A549 (cell line): ENCODE results near the gene MTCH2. TPM values are rescaled to one million over a fixed set of nuclear protein-coding genes. Genes with fewer than 3 reads are reported as not detected.

Experiments
- ATAC-seq, 2 experiments: fragments of 200-7000 bp in 1 of 2; fragments of >200 bp in 1 of 2; cut with Nextera tagmentation in 1 of 2; cut with Tn5 transposase in 1 of 2; 3 replicates each; pipeline versions ENCODE4 v1.8.0 to v1.9.1; 2018 to 2020; ENCODE audit warnings: mild to moderate bottlenecking in 1 of 2, moderate library complexity in 1 of 2
- CTCF ChIA-PET: fragments of 300-600 bp; sonication (Branson Sonifier 250); formaldehyde crosslinking; extraction: SDS; loops from one replicate; lab custom pipeline; 2021; ENCODE audit warnings: antibody characterized with exemption, inconsistent platforms; lab: Yijun Ruan, JAX
- POLR2A ChIA-PET: fragments of 350-600 bp; formaldehyde crosslinking; extraction: SDS; loops from one replicate; lab custom pipeline; 2021; ENCODE audit warnings: antibody characterized with exemption, inconsistent platforms; lab: Yijun Ruan, JAX
- DNase-seq, 2 experiments: peaks; one replicate each; pipeline versions ENCODE4 v3.0.0 to v3.0.0-alpha.2; 2011 to 2016; ENCODE audit warnings: low read depth in 1 of 2, low spot score in 1 of 2
- FAIRE-seq: peaks from 2 replicates; lab custom pipeline; 2011; peaks lifted over from hg19 to GRCh38; lab: Jason Lieb, UNC
- H3K27ac ChIP-seq, 2 experiments: fragments of >200 bp; sonication (Bioruptor Twin); formaldehyde crosslinking; 3 replicates each; pipeline ENCODE4 v1.5.1; 2016 to 2017
- H3K4me1 ChIP-seq: fragments of >200 bp; sonication (Bioruptor Twin); formaldehyde crosslinking; 3 replicates; pipeline ENCODE4 v1.6.1; 2016
- H3K4me2 ChIP-seq: fragments of >200 bp; sonication (Bioruptor Twin); formaldehyde crosslinking; 3 replicates; pipeline ENCODE4 v1.6.1; 2016
- H3K4me3 ChIP-seq: fragments of >200 bp; sonication (Bioruptor Twin); formaldehyde crosslinking; 3 replicates; pipeline ENCODE4 v1.5.1; 2016
- H3K9me3 ChIP-seq: fragments of >200 bp; sonication (Bioruptor Twin); formaldehyde crosslinking; 3 replicates; pipeline ENCODE4 v1.6.1; 2016
- CBX2 ChIP-seq: fragments of 200-600 bp; sonication (generic); IDR thresholded peaks from 2 replicates; pipeline ENCODE4 v1.6.1; 2016; ENCODE audit warnings: low read depth, mild to moderate bottlenecking, borderline replicate concordance
- CEBPB ChIP-seq, 2 experiments: fragments of >200 bp in 1 of 2; sonication (Bioruptor Twin) in 1 of 2; formaldehyde crosslinking in 1 of 2; IDR thresholded peaks; 2 replicates each; pipeline ENCODE4 v1.6.1; 2012 to 2016
- CHD2 ChIP-seq: fragments of 150-350 bp; IDR thresholded peaks from 2 replicates; pipeline ENCODE4 v1.6.1; 2014; ENCODE audit warnings: low read length; ENCODE audit not compliant: partially characterized antibody
- CHD4 ChIP-seq: fragments of 200-600 bp; sonication (generic); IDR thresholded peaks from 2 replicates; pipeline ENCODE4 v1.6.1; 2016; ENCODE audit warnings: antibody characterized with exemption, mild to moderate bottlenecking, borderline replicate concordance
- CTCF ChIP-seq: fragments of >200 bp; sonication (Bioruptor Twin); formaldehyde crosslinking; IDR thresholded peaks from 3 replicates; pipeline ENCODE4 v1.5.1; 2016
- EHMT2 ChIP-seq: fragments of 200-600 bp; sonication (generic); IDR thresholded peaks from 2 replicates; pipeline ENCODE4 v1.6.1; 2016; ENCODE audit warnings: antibody characterized with exemption, low read depth, mild to moderate bottlenecking, moderate library complexity
- ESRRA ChIP-seq: fragments of 150-350 bp; IDR thresholded peaks from 2 replicates; pipeline ENCODE4 v1.6.1; 2014; ENCODE audit warnings: mild to moderate bottlenecking, low read length, borderline replicate concordance
- FOSB ChIP-seq: fragments of 250-450 bp; sonication (Bioruptor Pico); IDR thresholded peaks from 2 replicates; pipeline ENCODE4 v1.5.0; 2020; ENCODE audit warnings: mild to moderate bottlenecking, moderate library complexity
- FOXS1 ChIP-seq: fragments of 250-450 bp; sonication (Bioruptor Pico); IDR thresholded peaks from 2 replicates; pipeline ENCODE4 v1.5.0; 2020; ENCODE audit warnings: mild to moderate bottlenecking, moderate library complexity
- GATA3 ChIP-seq: IDR thresholded peaks from 2 replicates; pipeline ENCODE4 v1.6.1; 2012; ENCODE audit warnings: borderline replicate concordance
- HDAC2 ChIP-seq: fragments of 200-600 bp; sonication (generic); IDR thresholded peaks from 2 replicates; pipeline ENCODE4 v1.6.1; 2016
- HEYL ChIP-seq: fragments of 250-450 bp; sonication (Bioruptor Pico); IDR thresholded peaks from 2 replicates; pipeline ENCODE4 v1.8.0; 2021; ENCODE audit warnings: mild to moderate bottlenecking, moderate library complexity
- HOXB13 ChIP-seq: fragments of 250-450 bp; sonication (Bioruptor Pico); IDR thresholded peaks from 2 replicates; pipeline ENCODE4 v1.5.0; 2020; ENCODE audit warnings: low read depth, mild to moderate bottlenecking, moderate library complexity
- KDM1A ChIP-seq: fragments of 200-600 bp; sonication (generic); IDR thresholded peaks from 2 replicates; pipeline ENCODE4 v1.6.1; 2016; ENCODE audit warnings: low read depth, mild to moderate bottlenecking
- MAX ChIP-seq: IDR thresholded peaks from 2 replicates; pipeline ENCODE4 v1.6.1; 2012
- MAZ ChIP-seq: fragments of 150-350 bp; IDR thresholded peaks from 2 replicates; pipeline ENCODE4 v1.6.1; 2014; ENCODE audit warnings: antibody characterized with exemption, low read depth, low read length, borderline replicate concordance
- MYC ChIP-seq: IDR thresholded peaks from 2 replicates; pipeline ENCODE4 v1.6.1; 2012; ENCODE audit warnings: mild to moderate bottlenecking, inconsistent platforms, low read length, improper control_type of control experiment, borderline replicate concordance
- NR3C1 ChIP-seq: fragments of >200 bp; sonication (Bioruptor Twin); formaldehyde crosslinking; IDR thresholded peaks from 3 replicates; pipeline ENCODE4 v1.6.1; 2017
- PHF8 ChIP-seq: fragments of 200-600 bp; sonication (generic); IDR thresholded peaks from 2 replicates; pipeline ENCODE4 v1.6.1; 2016; ENCODE audit warnings: low read depth, mild to moderate bottlenecking, antibody characterized with exemption, moderate library complexity, borderline replicate concordance
- RCOR1 ChIP-seq: fragments of 150-350 bp; IDR thresholded peaks from 2 replicates; pipeline ENCODE4 v1.6.1; 2014; ENCODE audit warnings: antibody characterized with exemption, low read length, low read depth
- RNF2 ChIP-seq: fragments of 200-600 bp; sonication (generic); IDR thresholded peaks from 2 replicates; pipeline ENCODE4 v1.6.1; 2016; ENCODE audit warnings: low read depth, mild to moderate bottlenecking, antibody characterized with exemption, moderate library complexity, borderline replicate concordance
- SMC3 ChIP-seq: fragments of >200 bp; sonication (Bioruptor Twin); formaldehyde crosslinking; IDR thresholded peaks from 3 replicates; pipeline ENCODE4 v1.6.1; 2018; ENCODE audit warnings: inconsistent platforms
- SREBF2 ChIP-seq: fragments of 450-650 bp; IDR thresholded peaks from 2 replicates; pipeline ENCODE4 v1.6.1; 2014; ENCODE audit warnings: mild to moderate bottlenecking, moderate library complexity
- TFCP2L1 ChIP-seq: fragments of 250-450 bp; sonication (Bioruptor Pico); IDR thresholded peaks from 2 replicates; pipeline ENCODE4 v1.5.0; 2021; ENCODE audit warnings: mild to moderate bottlenecking
- TP53 ChIP-seq: fragments of 250-450 bp; sonication (Bioruptor Pico); IDR thresholded peaks from 2 replicates; pipeline ENCODE4 v1.5.0; 2021; ENCODE audit warnings: mild to moderate bottlenecking, moderate library complexity
- USF2 ChIP-seq: fragments of 450-650 bp; IDR thresholded peaks from 2 replicates; pipeline ENCODE4 v1.6.1; 2014; ENCODE audit warnings: antibody characterized with exemption
- ZNF302 ChIP-seq: fragments of 250-450 bp; sonication (Bioruptor Pico); IDR thresholded peaks from 2 replicates; pipeline ENCODE4 v1.9.0; 2021; ENCODE audit warnings: inconsistent platforms, mild to moderate bottlenecking, moderate library complexity
- ZSCAN20 ChIP-seq: fragments of 250-450 bp; sonication (Bioruptor Pico); IDR thresholded peaks from 2 replicates; pipeline ENCODE4 v1.8.0; 2022; ENCODE audit warnings: mild to moderate bottlenecking, moderate library complexity
- WGBS: methylation state at CpG from one replicate; pipeline ENCODE4 v1.1.6; 2017; ENCODE audit errors: missing lambda C conversion rate; 5-methylcytosine and 5-hydroxymethylcytosine counted together
- polyA plus RNA-seq, 4 experiments: library from polyadenylated mRNA; depleted of rRNA in 3 of 4; stranded (reverse); fragments of >200 nt; fragmentation: RNase III in 1 of 4; extraction: RNeasy Plus Mini Kit Qiagen cat#74134 plus additional on column Dnase treatment in 1 of 4; gene quantifications; 2 replicates in 3 of 4; 3 replicates in 1 of 4; pipeline ENCODE4 v1.2.3, GENCODE V29; 2011 to 2017
- TF ChIP-seq, protein P1 (sequence below): fragments of 150-350 bp; IDR thresholded peaks from 2 replicates; pipeline ENCODE4 v1.6.1; 2014; ENCODE audit warnings: low read depth, mild to moderate bottlenecking, low read length
- TF ChIP-seq, protein P2 (sequence below): IDR thresholded peaks from 2 replicates; pipeline ENCODE4 v1.6.1; 2012; ENCODE audit warnings: low read depth, borderline replicate concordance

Gene MTCH2
- polyA plus RNA-seq, 2 of the 4 experiments (the other 2 are of a cell fraction): 179 to 222 TPM

- TF ChIP-seq MYC: peak; percentile 88
- TF ChIP-seq NR3C1: no peak
- TF ChIP-seq, protein P1, sequence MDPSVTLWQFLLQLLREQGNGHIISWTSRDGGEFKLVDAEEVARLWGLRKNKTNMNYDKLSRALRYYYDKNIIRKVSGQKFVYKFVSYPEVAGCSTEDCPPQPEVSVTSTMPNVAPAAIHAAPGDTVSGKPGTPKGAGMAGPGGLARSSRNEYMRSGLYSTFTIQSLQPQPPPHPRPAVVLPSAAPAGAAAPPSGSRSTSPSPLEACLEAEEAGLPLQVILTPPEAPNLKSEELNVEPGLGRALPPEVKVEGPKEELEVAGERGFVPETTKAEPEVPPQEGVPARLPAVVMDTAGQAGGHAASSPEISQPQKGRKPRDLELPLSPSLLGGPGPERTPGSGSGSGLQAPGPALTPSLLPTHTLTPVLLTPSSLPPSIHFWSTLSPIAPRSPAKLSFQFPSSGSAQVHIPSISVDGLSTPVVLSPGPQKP: no peak
- peak; percentile 77 for TF ChIP-seq CHD2
- TF ChIP-seq ZNF302 (CRISPR knock-in tag): no peak
- no peak for TF ChIP-seq HEYL (CRISPR knock-in tag)
- TF ChIP-seq MAX: peak; percentile 89
- no peak for TF ChIP-seq CBX2
- TF ChIP-seq ZSCAN20 (CRISPR knock-in tag): no peak
- 0 out of 2 replicates have a peak, but pooled peaks have one; percentile 27 for TF ChIP-seq MAZ
- TF ChIP-seq USF2: peak; percentile 92
- TF ChIP-seq, protein P2, sequence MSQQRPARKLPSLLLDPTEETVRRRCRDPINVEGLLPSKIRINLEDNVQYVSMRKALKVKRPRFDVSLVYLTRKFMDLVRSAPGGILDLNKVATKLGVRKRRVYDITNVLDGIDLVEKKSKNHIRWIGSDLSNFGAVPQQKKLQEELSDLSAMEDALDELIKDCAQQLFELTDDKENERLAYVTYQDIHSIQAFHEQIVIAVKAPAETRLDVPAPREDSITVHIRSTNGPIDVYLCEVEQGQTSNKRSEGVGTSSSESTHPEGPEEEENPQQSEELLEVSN: peak; percentile 84; the same call in 1 of the 2 replicates
- no peak for TF ChIP-seq TP53 (CRISPR knock-in tag)
- no peak for TF ChIP-seq HOXB13 (CRISPR knock-in tag)
- TF ChIP-seq SMC3: no peak
- no peak for TF ChIP-seq FOXS1 (CRISPR knock-in tag)
- no peak for TF ChIP-seq CHD4
- TF ChIP-seq EHMT2: no peak
- no peak for TF ChIP-seq CEBPB (IDR thresholded peaks at IDR 0.05)
- TF ChIP-seq TFCP2L1: no peak
- TF ChIP-seq SREBF2: no peak
- TF ChIP-seq FOSB (CRISPR knock-in tag): no peak
- TF ChIP-seq ESRRA: peak; percentile 95
- TF ChIP-seq RCOR1: no peak
- peak; percentile 28; the same call in 2 of the 3 replicates for TF ChIP-seq CTCF
Observed at GRCh38 chr11:47642099-47642855, at the start of gene MTCH2 (continued).

GRCh38 chr11:47691979-47692378 is 49.6 kb upstream of the MTCH2 start:
- H3K4me2 ChIP-seq: no peak overlapping the region
- no peak overlapping the region for H3K27ac ChIP-seq
- H3K4me3 ChIP-seq: no peak overlapping the region
- 26% methylated on average over 2 of the region's 2 CpGs for WGBS
- no peak for FAIRE-seq
- no peak for ATAC-seq
- no peak for DNase-seq
- ChIA-PET CTCF (no interaction called here), POLR2A (no interaction called here)
- no peaks in the 10 kb centered on the region for H3K4me1 ChIP-seq
- TF ChIP-seq GATA3 (no peak), RNF2 (no peak), CBX2 (no peak), MAZ (no peak), KDM1A (no peak), PHF8 (no peak), CHD2 (no peak), ESRRA (no peak), HDAC2 (no peak), CHD4 (no peak)
- TF ChIP-seq, protein P1: no peak
- H3K9me3 ChIP-seq: no peaks in the 10 kb centered on the region
